WERI-Rb-1 (cell line): ENCODE measurements around the gene FCGR3A.
"Not testable (repeated sequence)": the region's sequence is repeated elsewhere in the genome, so short reads cannot be mapped to it uniquely, and the experiment has no call there.

Experiments used
- DNase-seq: peaks from one replicate; pipeline ENCODE4 v3.0.0-alpha.2; 2020
- H3K27ac ChIP-seq: fragments of 250-450 bp; sonication (Bioruptor Pico); 2 replicates; pipeline ENCODE4 v1.5.1; 2020; ENCODE audit warnings: mild to moderate bottlenecking, moderate library complexity
- H3K27me3 ChIP-seq: fragments of 250-450 bp; sonication (Bioruptor Pico); 2 replicates; pipeline ENCODE4 v1.5.1; 2021; ENCODE audit warnings: mild to moderate bottlenecking, low read depth, moderate library complexity; ENCODE audit not compliant: insufficient read depth, severe bottlenecking
- H3K36me3 ChIP-seq: fragments of 250-450 bp; sonication (Bioruptor Pico); 2 replicates; pipeline ENCODE4 v1.5.1; 2020; ENCODE audit warnings: mild to moderate bottlenecking, moderate library complexity
- H3K4me3 ChIP-seq: 2 replicates; pipeline ENCODE4 v1.5.1; 2011; ENCODE audit warnings: low read depth, mild to moderate bottlenecking, control low read depth, low read length
- H3K9me3 ChIP-seq: fragments of 250-450 bp; sonication (Bioruptor Pico); 2 replicates; pipeline ENCODE4 v1.5.1; 2021; ENCODE audit warnings: mild to moderate bottlenecking, moderate library complexity; ENCODE audit not compliant: severe bottlenecking

FCGR3A gene

GRCh38 chr1:161576676-161577075, 27.1 kb upstream of the FCGR3A start:
- DNase-seq, H3K4me3 ChIP-seq: not testable (repeated sequence)

GRCh38 chr1:161571703-161572102, 22.1 kb upstream of the FCGR3A start:
- DNase-seq, H3K36me3 ChIP-seq, H3K9me3 ChIP-seq, H3K27ac ChIP-seq, H3K4me3 ChIP-seq: not testable (repeated sequence)
- H3K27me3 ChIP-seq, result peaks cover 16% of the 10 kb centered on the region

More at GRCh38 chr1:161576676-161577075, 27.1 kb upstream of the FCGR3A start:
- not testable (repeated sequence) for H3K9me3 ChIP-seq, H3K27me3 ChIP-seq, H3K36me3 ChIP-seq, H3K27ac ChIP-seq

DNA sequence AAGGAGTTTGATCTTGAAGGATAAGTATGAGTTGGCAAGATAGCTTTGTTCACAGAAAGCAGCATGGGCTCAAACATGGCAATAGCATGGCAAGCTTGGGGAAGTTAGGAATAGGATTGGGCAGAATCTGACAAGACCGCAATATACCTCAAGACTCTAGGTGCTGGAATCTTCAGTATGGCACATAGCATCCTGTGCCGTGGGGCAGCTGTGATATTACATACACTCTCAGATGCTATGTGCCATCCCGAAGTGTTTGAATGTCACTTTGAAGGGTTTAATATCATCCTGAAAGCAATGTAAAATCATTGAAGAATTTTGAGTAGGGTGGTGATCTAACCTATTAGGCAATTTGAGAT, 17.0 kb upstream of the FCGR3A start:
- not testable (repeated sequence) for H3K36me3 ChIP-seq, H3K9me3 ChIP-seq, H3K4me3 ChIP-seq, DNase-seq, H3K27ac ChIP-seq
- H3K27me3 ChIP-seq, result peaks cover 34% of the 10 kb centered on the region

- peaks cover 32% of the 10 kb centered on the region for H3K27me3 ChIP-seq
- H3K4me3 ChIP-seq, H3K27ac ChIP-seq, DNase-seq, H3K9me3 ChIP-seq, H3K36me3 ChIP-seq: not testable (repeated sequence)
Measured at GRCh38 chr1:161563522-161563921, 13.9 kb upstream of the FCGR3A start.

DNA sequence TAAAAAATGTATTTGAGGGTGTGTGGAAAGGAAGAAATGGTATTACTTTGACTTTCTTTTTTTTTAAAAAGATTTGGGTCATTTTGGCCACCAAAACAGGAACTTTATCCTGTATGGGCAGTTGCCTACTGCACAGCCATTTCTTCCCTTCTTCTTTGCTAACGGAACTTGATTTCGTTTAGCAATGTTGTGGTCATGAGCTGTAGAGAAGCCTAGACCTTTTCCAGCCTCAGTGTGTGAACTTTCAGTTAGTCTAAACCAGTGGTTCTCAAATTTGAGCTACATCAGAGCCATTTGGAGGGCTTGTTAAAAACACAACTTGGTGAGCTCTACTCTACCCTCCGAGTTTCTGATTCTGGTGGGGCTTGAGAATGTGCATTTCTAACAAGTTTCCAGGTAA, 12.8 kb upstream of the FCGR3A start:
- DNase-seq, H3K9me3 ChIP-seq, H3K4me3 ChIP-seq: not testable (repeated sequence)

GRCh38 chr1:161560960-161561715, 11.5 kb upstream of the FCGR3A start:
- not testable (repeated sequence) for H3K9me3 ChIP-seq, H3K27ac ChIP-seq, DNase-seq, H3K36me3 ChIP-seq, H3K4me3 ChIP-seq
- H3K27me3 ChIP-seq, result peaks cover 26% of the 10 kb centered on the region

More for the DNA sequence above, 12.8 kb upstream of the FCGR3A start:
- H3K36me3 ChIP-seq, H3K27ac ChIP-seq: not testable (repeated sequence)
- H3K27me3 ChIP-seq, result peaks cover 27% of the 10 kb centered on the region

DNA sequence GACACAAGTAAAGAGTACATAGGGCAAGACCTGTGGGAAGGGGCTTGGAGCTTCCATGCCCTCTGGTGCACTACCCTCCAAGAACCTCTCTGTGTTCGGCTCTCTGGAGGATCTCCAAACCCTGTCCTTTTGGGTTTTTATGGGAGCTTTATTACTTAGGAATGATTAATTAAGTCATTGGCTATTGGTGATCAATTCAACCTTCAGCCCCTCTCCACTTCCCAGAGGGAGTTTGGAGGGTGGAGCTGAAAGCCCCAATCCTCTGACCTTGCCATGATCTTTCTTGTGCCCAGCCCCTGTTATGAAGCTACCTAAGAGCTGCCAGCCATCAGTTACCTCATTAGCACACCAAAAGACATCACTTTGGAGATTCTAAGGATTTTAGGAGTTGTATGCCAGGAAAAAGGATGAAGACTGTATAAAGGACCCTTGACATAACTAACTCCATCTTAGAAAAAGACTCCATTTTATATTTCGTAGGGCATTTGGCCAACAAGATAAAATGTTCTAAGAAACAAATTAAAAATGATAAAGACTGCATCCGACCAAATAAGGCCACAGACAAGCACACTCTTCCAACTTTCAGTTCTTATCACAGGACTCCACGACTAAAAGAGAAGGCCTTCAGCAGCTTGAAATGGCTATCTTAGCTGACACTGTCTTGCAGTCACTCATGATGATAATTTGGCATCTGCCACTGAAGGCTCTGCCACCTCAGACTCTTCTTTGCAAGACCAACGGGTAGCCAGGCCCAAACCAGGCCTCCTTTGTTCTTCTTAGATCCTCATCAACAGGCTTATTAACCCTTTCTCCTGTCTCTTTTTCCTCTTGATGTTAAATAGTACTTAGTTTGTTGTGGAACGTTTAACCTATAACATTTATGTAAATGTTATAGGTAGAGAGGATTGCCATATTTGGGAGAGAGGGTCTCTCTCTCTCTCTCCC, 8.2 kb upstream of the FCGR3A start:
- not testable (repeated sequence) for H3K4me3 ChIP-seq, H3K27ac ChIP-seq, DNase-seq, H3K36me3 ChIP-seq, H3K9me3 ChIP-seq
- H3K27me3 ChIP-seq, result peaks cover 27% of the 10 kb centered on the region

DNA sequence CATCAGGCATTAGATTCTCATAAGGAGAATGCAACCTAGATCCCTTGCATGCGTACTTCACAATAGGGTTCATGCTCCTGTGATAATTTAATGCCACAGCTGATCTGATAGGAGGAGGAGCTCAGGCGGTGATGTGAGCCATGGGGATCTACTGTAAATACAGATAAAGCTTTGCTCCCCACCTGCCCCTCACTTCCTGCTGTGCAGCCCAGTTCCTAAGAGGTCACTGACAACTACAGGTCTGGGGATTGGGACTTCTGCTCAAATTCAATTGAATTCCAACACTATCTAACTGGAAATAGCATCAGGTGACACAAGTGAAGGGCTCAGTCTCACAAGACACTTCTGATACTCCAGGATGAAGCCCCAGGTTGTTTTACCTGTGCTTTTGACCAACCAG, 7.4 kb upstream of the FCGR3A start:
- H3K27ac ChIP-seq, H3K36me3 ChIP-seq, DNase-seq, H3K9me3 ChIP-seq, H3K4me3 ChIP-seq: not testable (repeated sequence)
- H3K27me3 ChIP-seq, result peaks cover 27% of the 10 kb centered on the region

DNA sequence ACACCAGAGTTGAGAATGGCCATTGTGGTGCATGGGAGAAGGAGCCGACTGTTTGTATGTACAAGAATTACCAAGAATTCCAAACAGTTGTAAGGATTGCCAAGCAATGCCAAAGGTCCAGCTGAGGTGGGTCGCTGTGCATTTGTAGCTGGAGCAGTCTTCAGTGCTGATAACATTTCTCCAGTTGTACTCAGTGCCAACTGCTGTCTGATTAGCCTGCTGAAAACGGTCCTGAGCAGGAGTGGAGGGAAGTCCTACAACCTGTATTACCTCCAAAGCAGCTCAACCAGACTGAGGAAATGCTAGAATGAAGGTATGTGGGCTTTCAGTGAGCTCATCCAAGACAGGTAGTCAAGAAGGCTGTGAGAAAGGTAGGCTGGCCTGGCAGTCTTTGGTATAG, 6.5 kb upstream of the FCGR3A start:
- not testable (repeated sequence) for H3K9me3 ChIP-seq, DNase-seq, H3K36me3 ChIP-seq, H3K4me3 ChIP-seq, H3K27ac ChIP-seq
- H3K27me3 ChIP-seq, result peaks cover 25% of the 10 kb centered on the region

DNA sequence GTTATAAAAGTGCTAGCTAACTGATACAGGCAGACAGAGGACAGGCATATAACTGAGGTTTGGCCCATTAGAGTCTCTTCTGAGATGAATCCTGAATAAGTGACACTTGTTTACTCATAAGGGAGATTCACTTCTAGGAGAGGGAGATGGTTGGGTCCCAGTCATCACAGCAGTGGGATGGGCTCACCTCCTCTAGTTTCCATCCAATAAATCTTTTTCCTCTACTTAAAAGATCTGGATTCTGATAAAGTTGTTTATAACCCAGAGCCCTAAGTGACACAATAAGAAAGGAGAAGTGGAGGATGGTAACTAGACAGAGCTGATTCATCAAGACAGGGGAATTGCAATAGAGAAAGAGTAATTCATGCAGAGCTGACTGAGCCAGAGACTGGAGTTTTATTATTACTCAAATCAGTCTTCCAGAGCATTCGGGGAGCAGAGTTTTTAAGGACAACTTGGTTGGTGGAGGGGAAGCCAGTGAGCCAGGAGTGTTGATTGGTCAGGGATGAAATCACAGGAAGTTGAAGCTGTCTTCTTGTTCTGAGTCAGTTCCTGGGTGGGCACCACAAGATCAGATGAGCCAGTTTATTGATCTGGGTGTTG, 5.3 kb upstream of the FCGR3A start:
- not testable (repeated sequence) for H3K27ac ChIP-seq, H3K9me3 ChIP-seq, H3K4me3 ChIP-seq, DNase-seq, H3K36me3 ChIP-seq
- peaks cover 30% of the 10 kb centered on the region for H3K27me3 ChIP-seq

- DNase-seq, H3K4me3 ChIP-seq, H3K36me3 ChIP-seq, H3K27ac ChIP-seq, H3K9me3 ChIP-seq: not testable (repeated sequence)
- peaks cover 33% of the 10 kb centered on the region for H3K27me3 ChIP-seq
Measured at GRCh38 chr1:161554340-161554739, 4.7 kb upstream of the FCGR3A start.

DNA sequence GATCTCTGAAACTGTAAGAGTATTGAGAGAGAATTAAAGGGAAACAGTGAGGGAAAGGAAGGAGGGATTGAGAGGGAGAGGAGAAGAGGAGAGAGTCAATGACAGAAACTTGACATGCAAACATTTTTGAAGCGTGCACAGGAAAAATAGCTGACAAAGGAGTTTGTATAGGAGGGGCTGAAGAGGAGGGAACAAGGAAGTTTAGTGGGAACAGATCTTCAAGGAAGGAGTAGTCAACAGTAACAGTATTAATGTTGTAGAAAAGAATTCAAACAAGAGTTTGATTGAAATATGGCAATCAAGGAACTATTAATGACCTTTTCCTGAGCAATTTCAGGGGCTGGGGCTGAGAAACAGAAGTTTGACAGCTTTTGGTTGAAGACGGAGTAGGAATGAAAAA, 4.0 kb upstream of the FCGR3A start:
- H3K27me3 ChIP-seq, result peaks cover 33% of the 10 kb centered on the region
- not testable (repeated sequence) for H3K9me3 ChIP-seq, DNase-seq, H3K36me3 ChIP-seq, H3K4me3 ChIP-seq, H3K27ac ChIP-seq

DNA sequence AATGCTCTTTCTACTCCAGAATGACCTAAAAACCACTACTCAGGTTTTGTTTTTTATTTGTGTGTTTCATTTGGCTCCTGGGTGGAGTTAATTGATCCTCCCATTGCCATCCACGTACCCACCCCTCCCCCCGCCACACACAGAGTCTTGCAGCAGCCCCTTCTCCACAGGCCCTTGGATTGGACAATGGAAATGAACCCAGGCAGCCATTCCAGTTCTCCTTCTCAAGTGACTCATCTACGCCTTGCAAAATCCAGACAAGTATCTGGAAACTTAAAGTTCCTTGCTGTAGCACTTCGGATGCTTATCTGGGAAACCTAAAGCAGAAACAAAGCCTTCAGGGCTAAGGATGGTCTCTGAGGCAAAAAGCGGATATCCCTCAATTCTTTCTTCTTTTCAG, 1.3 kb upstream of the FCGR3A start:
- H3K9me3 ChIP-seq, H3K36me3 ChIP-seq, H3K27ac ChIP-seq, DNase-seq, H3K4me3 ChIP-seq: not testable (repeated sequence)
- H3K27me3 ChIP-seq, result peaks cover 41% of the 10 kb centered on the region

DNA sequence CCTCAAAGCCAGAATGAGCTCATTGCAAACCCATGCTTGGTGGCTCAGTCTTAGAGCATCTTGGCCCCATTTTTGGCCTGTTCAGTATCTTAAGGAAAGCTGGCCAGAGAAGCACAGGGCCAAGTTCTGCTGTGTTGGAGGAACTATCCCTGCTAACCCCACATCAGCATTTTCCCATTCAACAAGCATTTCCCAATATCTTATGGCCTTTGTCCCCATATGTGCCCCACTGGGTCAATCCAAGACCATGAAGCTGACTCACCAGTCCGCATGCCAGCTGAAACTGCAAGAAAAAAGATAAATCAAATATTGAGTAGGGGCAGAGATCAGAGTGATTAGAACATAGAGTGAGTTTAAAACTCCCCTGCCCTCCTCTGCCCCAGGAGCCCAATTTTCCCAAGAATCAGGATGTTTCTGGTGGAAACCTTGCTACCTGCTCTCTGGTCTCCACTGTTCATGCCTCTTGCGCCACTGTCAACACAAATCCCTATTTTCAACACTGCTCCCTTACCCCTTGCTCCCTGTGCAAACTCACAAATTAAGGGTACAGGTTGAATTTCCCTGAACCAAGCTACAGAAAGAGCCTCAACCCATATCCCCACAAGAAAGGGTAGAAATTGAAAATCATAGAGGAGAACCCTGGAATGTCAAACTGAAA, 740 bp downstream of the FCGR3A start:
- not testable (repeated sequence) for H3K36me3 ChIP-seq, H3K4me3 ChIP-seq, DNase-seq, H3K9me3 ChIP-seq, H3K27ac ChIP-seq
- H3K27me3 ChIP-seq, result peaks cover 38% of the 10 kb centered on the region
